Right cardiac atrium (tissue), 5 donors: ENCODE data around the gene PLCZ1. TPM values are rescaled to one million over a fixed set of nuclear protein-coding genes. Genes with fewer than 3 reads are reported as not detected.

Experiments used
- ATAC-seq, 2 donors: fragments of 200-7000 bp; cut with Tn5 transposase; one replicate each; pipeline versions ENCODE4 v1.8.0 to v1.9.1; 2020; ENCODE audit warnings: moderate library complexity in 2 of 2, mild to moderate bottlenecking in 1 of 2
- DNase-seq, 3 donors: peaks; one replicate each; pipeline ENCODE4 v3.0.0-alpha.2; 2020
- H3K27ac ChIP-seq: one replicate; pipeline ENCODE4 v1.5.1; 2013; ENCODE audit warnings: mild to moderate bottlenecking, low read length, control low read depth, moderate library complexity
- H3K27me3 ChIP-seq: one replicate; pipeline ENCODE4 v1.6.1; 2013; ENCODE audit not compliant: control insufficient read depth, insufficient read depth
- H3K4me1 ChIP-seq: one replicate; pipeline ENCODE4 v1.6.1; 2013; ENCODE audit warnings: low read length; ENCODE audit not compliant: control insufficient read depth, insufficient read depth
- H3K4me3 ChIP-seq: one replicate; pipeline ENCODE4 v1.5.1; 2013; ENCODE audit warnings: low read length, control low read depth
- H3K9me3 ChIP-seq: one replicate; pipeline ENCODE4 v1.6.1; 2013; ENCODE audit warnings: low read length; ENCODE audit not compliant: control insufficient read depth
- WGBS: extraction: QIAGEN DNeasy Blood & Tissue Kit; methylation state at CpG from one replicate; pipeline ENCODE4 v1.1.7; 2013; 5-methylcytosine and 5-hydroxymethylcytosine counted together
- intact Hi-C, 4 donors: fragments of 100-400 bp; cut with DNase I; formaldehyde crosslinking; loops; one replicate each; pipeline versions ENCODE4 v1.11.0 to v1.14.0; 2022 to 2023
- polyA plus RNA-seq: library from polyadenylated mRNA; stranded (reverse); fragments of 200-250 nt; gene quantifications from one replicate; pipeline ENCODE4 v1.2.3, GENCODE V29; 2013
- total RNA-seq, 4 donors: library from RNA; stranded (reverse); fragmentation: NEBNext Ultra II Directional; extraction: Animal tissue kit (Norgen Biotek cat#: 25700); gene quantifications; one replicate each; pipeline ENCODE4 v1.2.1, GENCODE V29; 2021
- donor health status: healthy with polysubstance abuse.
- donor health status: DM: no; HTN: yes; CAD: no.
- donor health status: DM: no; HTN: no; CAD: no.
- donor health status: DM: no; HTN: yes; CAD: no; lungs with severe emphysema.
- donor health status: DM: yes; HTN: yes; CAD: no.

PLCZ1 gene
- total and polyA plus RNA-seq, 5 donors: 0.34 to 1.3 (median 0.72) TPM; not detected in 1

DNA sequence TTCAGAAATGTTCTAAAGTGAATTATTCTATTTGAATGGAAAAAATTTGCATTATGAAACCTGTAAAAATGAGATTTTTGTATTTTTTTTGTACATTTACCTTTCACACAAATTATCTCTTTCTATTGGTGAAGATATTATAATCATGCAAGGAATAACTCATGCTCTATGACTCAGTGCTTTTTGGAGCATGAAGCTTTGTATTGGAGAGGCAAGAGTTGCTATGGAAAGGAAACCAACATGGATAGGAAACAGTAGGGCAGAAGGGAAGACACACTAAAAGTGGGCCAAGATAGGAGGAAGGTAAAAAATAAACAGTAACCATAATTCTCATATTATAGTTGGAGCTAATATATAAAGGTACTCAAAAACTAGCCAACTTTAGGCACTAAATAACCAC, 79.0 kb downstream of the PLCZ1 start:
- Histone ChIP-seq H3K4me3 (no peak overlapping the region), H3K27me3 (no peaks in the 10 kb centered on the region), H3K9me3 (no peaks in the 10 kb centered on the region), H3K4me1 (no peaks in the 10 kb centered on the region), H3K27ac (no peak overlapping the region)
- ATAC-seq (no peak), DNase-seq (no peak)
- intact Hi-C loops: no loop called here

DNA sequence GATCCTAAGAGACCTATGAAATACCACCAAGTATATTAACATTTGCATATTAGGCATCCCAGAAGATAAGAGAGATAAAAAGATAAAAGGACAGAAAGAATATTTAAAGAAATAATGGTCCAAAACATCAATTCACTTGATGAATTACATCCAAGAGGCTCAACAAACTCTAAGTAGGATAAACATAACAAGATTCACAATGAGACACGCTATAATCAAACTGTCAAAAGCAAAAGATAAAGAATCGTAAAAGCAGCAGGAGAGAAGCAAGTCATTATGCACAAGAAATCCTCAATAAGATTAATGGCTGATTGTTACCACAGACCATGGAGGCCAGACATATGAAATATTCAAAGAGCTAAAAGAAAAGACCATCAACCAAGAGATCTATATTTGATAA, 79.6 kb downstream of the PLCZ1 start:
- H3K27me3 ChIP-seq: no peaks in the 10 kb centered on the region
- no peaks in the 10 kb centered on the region for H3K9me3 ChIP-seq
- WGBS: 74% methylated on average over 2 of the region's 2 CpGs
- no peaks in the 10 kb centered on the region for H3K4me1 ChIP-seq
- no peak for ATAC-seq
- H3K4me3 ChIP-seq: no peak overlapping the region
- DNase-seq: no peak
- no peak overlapping the region for H3K27ac ChIP-seq
- intact Hi-C loops: no loop called here

DNA sequence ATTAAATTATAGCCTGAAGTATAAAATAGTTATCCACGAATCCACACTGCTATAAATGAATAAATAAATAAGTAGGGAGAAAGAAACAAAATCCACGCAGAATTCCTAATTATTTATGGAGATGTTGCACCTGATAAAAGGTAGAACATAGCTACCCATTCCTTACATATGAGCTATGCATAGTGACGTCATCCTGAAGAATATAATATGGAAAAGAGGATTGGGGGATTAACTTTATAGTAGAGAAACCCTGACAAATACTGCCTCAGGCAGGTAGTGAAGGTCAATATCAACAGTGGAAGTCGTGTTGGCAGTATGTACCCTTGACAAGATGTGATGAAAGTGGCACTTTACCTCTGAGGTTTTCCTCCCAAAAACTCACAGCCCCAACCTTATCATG, 82.5 kb downstream of the PLCZ1 start:
- intact Hi-C loops: no loop called here
- WGBS: 85% methylated on average over 4 of the region's 4 CpGs
- Histone ChIP-seq H3K27ac (no peak overlapping the region), H3K27me3 (no peaks in the 10 kb centered on the region), H3K4me3 (no peak overlapping the region), H3K4me1 (no peaks in the 10 kb centered on the region), H3K9me3 (no peaks in the 10 kb centered on the region)
- ATAC-seq (no peak), DNase-seq (no peak)

DNA sequence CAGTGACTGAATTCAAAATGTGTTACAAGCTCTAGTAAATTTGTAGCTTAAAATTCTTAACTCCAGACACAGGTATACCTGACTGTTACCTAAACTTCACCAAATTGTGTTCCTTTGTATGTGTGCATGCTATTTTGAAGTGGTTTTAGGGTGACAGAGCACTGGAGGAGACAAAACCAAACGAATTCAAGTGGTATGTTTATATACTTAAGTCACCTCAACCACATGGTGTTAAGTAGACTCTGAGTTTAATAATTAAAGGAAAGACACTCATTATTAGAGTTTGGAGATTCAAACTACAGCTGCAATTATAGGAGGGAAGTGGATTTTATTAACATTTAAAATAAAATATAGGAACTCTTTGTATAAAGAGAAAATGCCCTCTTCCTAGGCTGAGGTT, 84.3 kb downstream of the PLCZ1 start:
- no peak for ATAC-seq
- Histone ChIP-seq H3K27me3 (no peaks in the 10 kb centered on the region), H3K4me1 (no peaks in the 10 kb centered on the region), H3K9me3 (no peaks in the 10 kb centered on the region), H3K4me3 (no peak overlapping the region), H3K27ac (no peak overlapping the region)
- intact Hi-C loops: no loop called here
- no peak for DNase-seq
- WGBS: 51% methylated on average over 1 of the region's 1 CpG

DNA sequence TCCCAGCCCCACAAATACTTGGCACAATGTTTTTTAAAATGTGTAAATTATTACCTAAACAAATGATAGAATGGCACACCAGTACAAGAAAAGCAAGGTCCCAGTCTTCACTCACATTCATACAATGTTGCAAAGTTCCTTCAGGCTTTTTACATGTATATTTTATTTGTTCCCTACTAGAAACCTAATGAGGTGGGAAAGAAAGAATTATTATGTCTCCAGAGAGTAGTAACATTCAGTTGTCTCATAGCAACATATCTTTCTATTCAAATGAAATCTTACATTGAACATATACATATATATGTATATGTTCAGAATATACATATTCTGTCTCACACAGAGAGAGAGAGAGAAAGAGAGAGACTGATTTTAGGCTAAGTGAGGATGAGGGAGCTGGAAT, 85.2 kb downstream of the PLCZ1 start:
- intact Hi-C loops: no loop called here
- ATAC-seq: no peak
- no peak for DNase-seq

DNA sequence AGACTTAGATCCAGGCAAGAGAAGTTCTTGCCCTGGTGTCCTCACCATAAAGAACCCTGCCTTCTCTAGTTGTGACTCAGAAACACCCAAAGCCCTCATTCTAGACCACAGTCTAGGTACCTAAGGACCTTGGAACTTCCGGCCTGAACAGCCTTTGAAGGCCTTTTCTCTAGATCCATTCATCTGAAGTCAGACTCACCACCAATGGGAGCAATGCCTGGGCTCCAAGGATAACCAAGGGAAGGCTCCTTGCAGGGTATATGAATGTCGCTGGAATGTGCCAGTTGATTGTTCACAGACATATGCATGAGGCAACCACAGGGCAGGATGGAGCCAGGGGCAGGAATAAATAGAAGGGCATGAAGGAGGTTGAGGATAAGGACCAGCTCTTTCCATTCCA, 86.3 kb downstream of the PLCZ1 start:
- Histone ChIP-seq H3K9me3 (no peaks in the 10 kb centered on the region), H3K4me3 (no peak overlapping the region), H3K27me3 (no peaks in the 10 kb centered on the region), H3K27ac (no peak overlapping the region), H3K4me1 (no peaks in the 10 kb centered on the region)
- WGBS: 87% methylated on average over 2 of the region's 2 CpGs
- intact Hi-C loops: no loop called here
- DNase-seq (no peak), ATAC-seq (no peak)

More for the DNA sequence above, 85.2 kb downstream of the PLCZ1 start:
- no peaks in the 10 kb centered on the region for H3K4me1 ChIP-seq
- H3K4me3 ChIP-seq: no peak overlapping the region
- H3K9me3 ChIP-seq: no peaks in the 10 kb centered on the region
- no peak overlapping the region for H3K27ac ChIP-seq
- H3K27me3 ChIP-seq: no peaks in the 10 kb centered on the region

DNA sequence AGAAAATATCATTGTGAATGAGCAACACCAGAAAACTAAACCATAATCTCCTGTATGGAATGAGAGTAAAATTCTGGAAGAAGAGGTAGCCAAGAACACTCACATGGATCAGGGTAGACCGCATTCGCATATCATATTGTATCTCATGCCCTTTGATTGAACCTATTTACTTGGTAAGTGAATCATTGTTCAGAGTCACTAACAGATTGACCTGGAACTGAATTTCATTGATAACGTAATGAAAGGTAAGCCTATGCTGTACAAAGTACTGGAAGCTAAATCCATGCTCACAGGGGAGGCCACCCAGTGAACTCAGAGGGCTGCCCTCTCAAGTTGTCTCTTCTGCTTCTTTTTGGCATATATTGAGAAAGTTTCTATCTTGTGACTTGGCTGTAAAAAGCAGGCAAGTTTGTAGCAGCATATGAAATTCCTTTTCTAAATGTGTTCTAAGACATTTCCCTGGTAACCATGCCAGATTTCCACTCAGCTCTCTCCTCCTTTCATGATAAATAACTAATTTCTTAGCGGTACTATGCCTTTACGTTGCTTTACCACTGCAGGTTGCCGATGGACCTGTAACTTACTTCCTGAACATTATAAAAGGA, 91.4 kb downstream of the PLCZ1 start:
- DNase-seq (no peak), ATAC-seq (no peak)
- H3K27me3 ChIP-seq: no peaks in the 10 kb centered on the region
- H3K4me1 ChIP-seq: no peaks in the 10 kb centered on the region
- intact Hi-C loops: no loop called here
- H3K9me3 ChIP-seq: no peaks in the 10 kb centered on the region
- 66% methylated on average over 6 of the region's 6 CpGs for WGBS
- no peak overlapping the region for H3K27ac ChIP-seq
- no peak overlapping the region for H3K4me3 ChIP-seq

DNA sequence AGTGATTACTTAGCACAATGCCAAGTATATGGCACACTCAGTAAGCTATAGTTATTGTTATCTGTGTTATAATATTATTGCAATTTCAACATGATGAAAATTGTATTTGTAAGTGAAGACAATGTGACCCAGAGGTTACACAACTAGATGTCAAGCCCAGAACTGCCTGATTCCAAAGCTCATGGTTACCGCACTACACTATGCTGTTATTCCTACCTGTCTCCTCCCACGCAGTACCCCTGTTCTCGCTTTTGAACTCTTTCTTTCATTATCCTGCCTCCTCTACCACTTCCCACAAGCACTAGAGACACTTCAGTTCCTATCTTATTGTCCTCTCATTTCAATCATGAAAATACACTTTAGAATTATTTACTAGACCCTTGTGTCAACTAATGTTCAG, 93.2 kb downstream of the PLCZ1 start:
- Histone ChIP-seq H3K4me1 (no peaks in the 10 kb centered on the region), H3K27ac (no peak overlapping the region), H3K4me3 (no peak overlapping the region), H3K9me3 (no peaks in the 10 kb centered on the region), H3K27me3 (no peaks in the 10 kb centered on the region)
- ATAC-seq (no peak), DNase-seq (no peak)
- WGBS: 88% methylated on average over 3 of the region's 3 CpGs
- intact Hi-C loops: no loop called here

DNA sequence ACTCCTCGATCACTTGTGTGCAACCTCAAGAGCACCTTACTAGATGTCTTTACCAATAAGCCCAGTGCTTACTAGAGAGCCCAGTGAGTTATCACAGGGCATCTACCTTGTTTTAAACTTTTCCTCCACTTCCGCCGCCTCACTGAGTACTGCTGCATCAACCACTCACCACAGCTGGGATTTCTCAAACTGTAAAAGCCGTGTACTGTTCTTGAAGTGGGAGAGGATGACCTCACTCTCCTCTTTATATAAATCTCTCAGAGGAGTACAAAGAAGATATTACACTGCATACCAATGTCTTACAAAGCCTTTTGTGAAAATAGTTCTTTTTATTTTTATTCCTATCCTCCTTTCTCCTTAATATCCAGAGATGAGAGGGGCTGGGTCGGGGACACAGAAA, 94.1 kb downstream of the PLCZ1 start:
- ATAC-seq (peak; percentile 64 to 65), DNase-seq (no peak)
- 43% methylated on average over 5 of the region's 5 CpGs for WGBS
- H3K9me3 ChIP-seq: no peaks in the 10 kb centered on the region
- no peak overlapping the region for H3K4me3 ChIP-seq
- H3K4me1 ChIP-seq: no peaks in the 10 kb centered on the region
- intact Hi-C loops: no loop called here
- H3K27ac ChIP-seq: no peak overlapping the region
- H3K27me3 ChIP-seq: no peaks in the 10 kb centered on the region

DNA sequence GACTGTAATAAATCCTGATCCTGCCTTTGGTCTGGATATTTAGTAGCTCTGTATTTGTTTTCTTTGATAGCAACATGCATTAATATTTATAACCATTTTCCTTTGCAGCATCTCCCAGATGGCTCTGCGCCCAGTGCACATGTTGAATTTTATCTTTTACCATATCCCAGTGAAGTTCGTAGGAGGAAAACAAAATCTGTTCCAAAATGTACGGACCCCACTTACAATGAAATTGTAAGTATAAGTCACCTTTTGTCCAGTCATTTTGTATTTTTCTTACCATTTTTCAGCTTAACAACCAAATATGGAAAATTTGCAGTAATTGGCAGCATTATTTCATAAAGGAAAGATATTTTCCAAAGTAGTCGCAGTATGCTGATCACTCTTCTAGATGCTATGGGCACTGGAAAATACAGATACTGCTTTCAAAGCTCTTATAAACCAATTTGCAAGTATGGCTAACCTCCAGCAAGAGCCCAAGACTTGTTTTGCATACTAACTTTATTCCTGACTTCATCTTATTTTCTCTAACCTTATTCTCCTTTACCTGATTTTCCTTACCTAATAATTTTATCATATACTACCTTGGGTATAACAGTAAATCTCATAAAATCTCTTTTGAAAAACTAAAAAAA, 97.4 kb downstream of the PLCZ1 start:
- Histone ChIP-seq H3K9me3 (no peaks in the 10 kb centered on the region), H3K27ac (no peak overlapping the region), H3K4me3 (no peak overlapping the region), H3K4me1 (no peaks in the 10 kb centered on the region), H3K27me3 (no peaks in the 10 kb centered on the region)
- ATAC-seq (no peak), DNase-seq (no peak)
- intact Hi-C loops: no loop called here
- 50% methylated on average over 4 of the region's 4 CpGs for WGBS

DNA sequence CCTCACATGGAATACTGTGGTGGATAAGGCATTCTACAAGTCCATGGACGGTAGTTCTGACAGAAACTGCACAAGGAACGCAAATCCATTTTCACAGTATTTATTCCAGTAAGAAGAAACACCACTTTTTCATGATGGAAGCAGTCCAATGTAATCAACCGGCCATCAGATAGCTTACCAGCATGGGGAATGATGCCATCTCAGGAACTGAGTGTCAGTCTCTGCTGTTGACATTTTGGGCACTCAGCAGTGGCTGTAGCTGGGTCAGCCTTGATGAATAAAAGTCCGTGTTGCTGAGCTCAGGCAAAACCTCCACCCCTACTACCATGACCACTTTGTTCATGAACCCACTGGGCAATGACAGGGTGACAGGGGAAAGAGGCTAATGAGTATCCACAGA, 103.4 kb downstream of the PLCZ1 start:
- 62% methylated on average over 4 of the region's 4 CpGs for WGBS

More for the DNA sequence above, 103.4 kb downstream of the PLCZ1 start:
- DNase-seq (no peak), ATAC-seq (no peak)
- Histone ChIP-seq H3K27me3 (no peaks in the 10 kb centered on the region), H3K4me1 (no peaks in the 10 kb centered on the region), H3K9me3 (no peaks in the 10 kb centered on the region), H3K4me3 (no peak overlapping the region), H3K27ac (no peak overlapping the region)
- intact Hi-C loops: loop anchor here in 1 of 4 donors (10.0 kb wide), 1 partner anchor 50 kb away; no protein-coding TSS in a partner anchor
